GM23338 (cell line): Measurements from ENCODE around the gene NFE2. TPM values are rescaled to one million over a fixed set of nuclear protein-coding genes. Genes with fewer than 3 reads are reported as not detected.
A peak's percentile ranks its signal among the peaks of the same experiment; 100 is the strongest.

Experiments used
- ATAC-seq: fragments of 200-7000 bp; cut with Tn5 transposase; 3 replicates; pipeline ENCODE4 v1.9.1; 2020
- DNase-seq: peaks from one replicate; pipeline ENCODE4 v3.0.0-alpha.2; 2015; ENCODE audit warnings: low spot score
- H2AFZ ChIP-seq: fragments of 200-600 bp; sonication (generic); 2 replicates; pipeline ENCODE4 v1.8.0; 2016; ENCODE audit warnings: antibody characterized with exemption, mild to moderate bottlenecking, moderate library complexity
- H3F3A ChIP-seq: fragments of 200-600 bp; sonication (generic); replicated peaks from 2 replicates; pipeline ENCODE4 v1.8.0; 2017; ENCODE audit warnings: antibody characterized with exemption, mixed run types, low read depth
- H3K27ac ChIP-seq: fragments of 200-600 bp; sonication (generic); 2 replicates; pipeline ENCODE4 v1.6.1; 2016; ENCODE audit warnings: low read depth
- H3K27me3 ChIP-seq: fragments of 200-600 bp; sonication (generic); 2 replicates; pipeline ENCODE4 v1.8.0; 2016; ENCODE audit warnings: mild to moderate bottlenecking, mixed run types, moderate library complexity; ENCODE audit not compliant: insufficient read depth
- H3K36me3 ChIP-seq: fragments of 200-600 bp; sonication (generic); 2 replicates; pipeline ENCODE4 v1.8.0; 2016; ENCODE audit warnings: mild to moderate bottlenecking; ENCODE audit not compliant: insufficient read depth
- H3K4me1 ChIP-seq: fragments of 200-600 bp; sonication (generic); 2 replicates; pipeline ENCODE4 v1.8.0; 2016; ENCODE audit warnings: mild to moderate bottlenecking, moderate library complexity; ENCODE audit not compliant: insufficient read depth
- H3K4me2 ChIP-seq: fragments of 200-600 bp; sonication (generic); 2 replicates; pipeline ENCODE4 v1.7.1; 2017; ENCODE audit warnings: mixed run types
- H3K4me3 ChIP-seq: fragments of 200-600 bp; sonication (generic); 2 replicates; pipeline ENCODE4 v1.6.1; 2016; ENCODE audit warnings: mixed run types
- H3K79me2 ChIP-seq: fragments of 200-600 bp; sonication (generic); replicated peaks from 2 replicates; pipeline ENCODE4 v1.8.0; 2017; ENCODE audit warnings: mild to moderate bottlenecking; ENCODE audit not compliant: insufficient read depth
- H3K9me2 ChIP-seq: fragments of 200-600 bp; sonication (generic); 2 replicates; pipeline ENCODE4 v1.8.0; 2017; ENCODE audit not compliant: insufficient read depth
- H4K20me1 ChIP-seq: fragments of 200-600 bp; sonication (generic); replicated peaks from 2 replicates; pipeline ENCODE4 v1.8.0; 2017; ENCODE audit warnings: mild to moderate bottlenecking; ENCODE audit not compliant: insufficient read depth
- H3K27ac Mint-ChIP-seq: 2 replicates; pipeline ENCODE4 v1.8.0; 2020; ENCODE audit warnings: inconsistent platforms, mild to moderate bottlenecking, moderate library complexity, mixed read lengths
- H3K27me3 Mint-ChIP-seq: 3 replicates; pipeline ENCODE4 v1.8.0; 2022; ENCODE audit warnings: low read depth, mild to moderate bottlenecking, moderate library complexity, mixed read lengths, inconsistent platforms; ENCODE audit not compliant: insufficient read depth, poor library complexity
- H3K36me3 Mint-ChIP-seq: 3 replicates; pipeline ENCODE4 v1.8.0; 2021; ENCODE audit warnings: low read depth, mild to moderate bottlenecking, inconsistent platforms, moderate library complexity, mixed read lengths
- H3K4me1 Mint-ChIP-seq: 3 replicates; pipeline ENCODE4 v1.8.0; 2020; ENCODE audit warnings: mild to moderate bottlenecking, inconsistent platforms, mixed read lengths
- H3K4me3 Mint-ChIP-seq: 3 replicates; pipeline ENCODE4 v1.8.0; 2021; ENCODE audit warnings: moderate library complexity, mild to moderate bottlenecking, inconsistent platforms, mixed read lengths
- H3K9me3 Mint-ChIP-seq: 3 replicates; pipeline ENCODE4 v1.8.0; 2020; ENCODE audit warnings: moderate library complexity, mild to moderate bottlenecking, inconsistent platforms, mixed read lengths
- CREB1 ChIP-seq: fragments of 250-450 bp; sonication (Bioruptor Pico); IDR thresholded peaks from 2 replicates; pipeline ENCODE4 v1.5.0; 2020; ENCODE audit warnings: low read depth, mild to moderate bottlenecking, moderate library complexity
- CTCF ChIP-seq, 2 experiments: fragments of 200-600 bp in 1 of 2; sonication (generic) in 1 of 2; conservative IDR thresholded peaks; 2 replicates each; pipeline versions ENCODE4 v1.5.1 to v1.6.1; 2016 to 2017; ENCODE audit warnings: antibody characterized with exemption in 2 of 2, low read depth in 2 of 2, mild to moderate bottlenecking in 2 of 2, moderate library complexity in 1 of 2
- ETS1 ChIP-seq: IDR thresholded peaks from 2 replicates; pipeline ENCODE4 v1.6.1; 2016; ENCODE audit warnings: antibody characterized with exemption
- EZH2 ChIP-seq: fragments of 200-600 bp; sonication (generic); IDR thresholded peaks from one replicate; pipeline ENCODE4 v1.8.0; 2017; ENCODE audit warnings: antibody characterized with exemption, mild to moderate bottlenecking, low read depth; ENCODE audit not compliant: unreplicated experiment
- EZH2phosphoT487 ChIP-seq: fragments of 200-600 bp; sonication (generic); IDR thresholded peaks from one replicate; pipeline ENCODE4 v1.8.1; 2018; ENCODE audit warnings: antibody characterized with exemption; ENCODE audit not compliant: unreplicated experiment
- JUNB ChIP-seq: IDR thresholded peaks from one replicate; pipeline ENCODE4 v1.6.1; 2016; ENCODE audit warnings: antibody characterized with exemption; ENCODE audit not compliant: unreplicated experiment
- NANOG ChIP-seq: IDR thresholded peaks from 2 replicates; pipeline ENCODE4 v1.6.1; 2016; ENCODE audit warnings: antibody characterized with exemption, borderline replicate concordance
- POLR2AphosphoS5 ChIP-seq: IDR thresholded peaks from 2 replicates; pipeline ENCODE4 v1.6.1; 2016; ENCODE audit warnings: antibody characterized with exemption, low read depth
- REST ChIP-seq: IDR thresholded peaks from one replicate; pipeline ENCODE4 v1.6.1; 2018; ENCODE audit warnings: antibody characterized with exemption; ENCODE audit not compliant: unreplicated experiment
- STAT1 ChIP-seq: IDR thresholded peaks from one replicate; pipeline ENCODE4 v1.6.1; 2016; ENCODE audit warnings: antibody characterized with exemption; ENCODE audit not compliant: unreplicated experiment
- ZNF114 ChIP-seq: fragments of 250-450 bp; sonication (Bioruptor Pico); IDR thresholded peaks from 2 replicates; pipeline ENCODE4 v1.5.0; 2020; ENCODE audit warnings: mild to moderate bottlenecking, moderate library complexity
- ZNF331 ChIP-seq: fragments of 250-450 bp; sonication (Bioruptor Pico); IDR thresholded peaks from 2 replicates; pipeline ENCODE4 v1.5.0; 2020; ENCODE audit warnings: low read depth, mild to moderate bottlenecking, moderate library complexity
- ZNF462 ChIP-seq: fragments of 250-450 bp; sonication (Bioruptor Pico); IDR thresholded peaks from 2 replicates; pipeline ENCODE4 v1.5.0; 2020; ENCODE audit warnings: mild to moderate bottlenecking, moderate library complexity
- polyA plus RNA-seq: library from polyadenylated mRNA; unstranded; fragments of >200 nt; fragmentation: Nextera tagmentation; extraction: Ambion mirVana; gene quantifications from 2 replicates; pipeline ENCODE4 v1.2.1, GENCODE V29; 2016
- total RNA-seq: library from RNA; depleted of rRNA; stranded (reverse); fragments of >200 nt; shearing (Covaris generic); gene quantifications from 2 replicates; pipeline ENCODE4 v1.2.3, GENCODE V29; 2014

NFE2 gene
- total and polyA plus RNA-seq, 2 experiments from 2014 or later: 1.3 to 1.8 TPM

- Mint-ChIP-seq H3K4me3 (peak overlapping the region; percentile 69), H3K36me3 (peaks cover 35% of the 10 kb centered on the region), H3K27me3 (peaks cover 17% of the 10 kb centered on the region), H3K4me1 (peaks cover 56% of the 10 kb centered on the region), H3K27ac (peak overlapping the region; percentile 98), H3K9me3 (no peaks in the 10 kb centered on the region)
- Histone ChIP-seq H3F3A (peaks cover 10% of the 10 kb centered on the region), H3K27ac (peak overlapping the region; percentile 96), H3K4me3 (peak overlapping the region; percentile 44), H3K9me2 (no peaks in the 10 kb centered on the region), H3K4me2 (peak overlapping the region; percentile 62), H3K4me1 (peaks cover 45% of the 10 kb centered on the region), H3K36me3 (peaks cover 17% of the 10 kb centered on the region; the same call in 1 of the 2 replicates), H3K79me2 (peaks cover 72% of the 10 kb centered on the region), H3K27me3 (no peaks in the 10 kb centered on the region), H2AFZ (no peak overlapping the region), H4K20me1 (no peaks in the 10 kb centered on the region)
- TF ChIP-seq JUNB (no peak), ETS1 (peak; percentile 88), CTCF (conservative IDR thresholded peaks at IDR 0.05; ENCODE audit: low read depth in 2 of 2) (no peak), NANOG (peak; percentile 71; the same call in 1 of the 2 replicates), STAT1 (no peak), EZH2 (no peak), ZNF331 (CRISPR knock-in tag) (no peak), POLR2AphosphoS5 (peak; percentile 69), REST (peak; percentile 17), ZNF462 (CRISPR knock-in tag) (no peak), EZH2phosphoT487 (no peak), CREB1 (CRISPR knock-in tag) (no peak), ZNF114 (CRISPR knock-in tag) (no peak)
- DNase-seq: peak; percentile 98
- peak; percentile 96 for ATAC-seq
Measured at GRCh38 chr12:54259194-54260011, 41.4 kb downstream of the NFE2 start.
